AG04450 (cell line): Measurements from ENCODE around the gene OR2T11. TPM values are rescaled to one million over a fixed set of nuclear protein-coding genes. Genes with fewer than 3 reads are reported as not detected.
"Not testable (repeated sequence)": the region's sequence is repeated elsewhere in the genome, so short reads cannot be mapped to it uniquely, and the experiment has no call there.

Experiments used
- CTCF ChIA-PET: fragments of 300-600, 350-600 bp; formaldehyde crosslinking; extraction: SDS; loops from one replicate; lab custom pipeline; 2022; ENCODE audit warnings: antibody characterized with exemption, inconsistent platforms; lab: Charles Lee
- POLR2A ChIA-PET: fragments of 350-600 bp; formaldehyde crosslinking; extraction: SDS; loops from one replicate; lab custom pipeline; 2021; ENCODE audit warnings: antibody characterized with exemption, inconsistent platforms; lab: Yijun Ruan, JAX
- DNase-seq: peaks from one replicate; pipeline ENCODE4 v3.0.0-alpha.2; 2011; ENCODE audit warnings: low read depth, low spot score
- H3K27ac ChIP-seq: one replicate; pipeline ENCODE4 v1.5.1; 2012; ENCODE audit warnings: low read depth, low read length, control low read depth
- H3K27me3 ChIP-seq: one replicate; pipeline ENCODE4 v1.6.0; 2012; ENCODE audit warnings: low read length; ENCODE audit not compliant: control insufficient read depth, insufficient read depth
- H3K4me3 ChIP-seq: 2 replicates; pipeline ENCODE4 v1.5.1; 2011; ENCODE audit warnings: mild to moderate bottlenecking, low read depth, low read length, control low read depth
- H3K9me3 ChIP-seq: 2 replicates; pipeline ENCODE4 v1.5.1; 2012; ENCODE audit warnings: low read length; ENCODE audit not compliant: control insufficient read depth, insufficient read depth
- CTCF ChIP-seq: IDR thresholded peaks from 2 replicates; pipeline ENCODE4 v1.5.1; 2011; ENCODE audit warnings: low read depth, low read length, control low read depth, inconsistent platforms
- polyA plus RNA-seq: library from polyadenylated mRNA; depleted of rRNA; stranded (reverse); fragments of >200 nt; gene quantifications from 2 replicates; pipeline ENCODE4 v1.2.3, GENCODE V29; 2011; rRNA removed
- small RNA-seq: library from RNA; depleted of rRNA; stranded (forward); fragments of <200 nt; gene quantifications from one replicate; pipeline ENCODE3, GENCODE V24; 2012; ENCODE audit warnings: low read depth; ENCODE audit not compliant: insufficient read length

Gene OR2T11
- polyA plus RNA-seq, 1 experiment: not detected

GRCh38 chr1:248589334-248589733 is 45.6 kb downstream of the OR2T11 start:
- CTCF ChIA-PET: no interaction called here
- no peak for TF ChIP-seq CTCF
- peaks cover 6% of the 10 kb centered on the region for H3K9me3 ChIP-seq
- POLR2A ChIA-PET: no interaction called here
- no peak overlapping the region for H3K4me3 ChIP-seq
- no peaks in the 10 kb centered on the region for H3K27me3 ChIP-seq
- DNase-seq: no peak
- no peak overlapping the region for H3K27ac ChIP-seq

- ChIA-PET POLR2A (no interaction called here), CTCF (no interaction called here)
- no peak for TF ChIP-seq CTCF
- H3K4me3 ChIP-seq: no peak overlapping the region
- peaks cover 3% of the 10 kb centered on the region; the same call in 1 of the 2 replicates for H3K9me3 ChIP-seq
- no peak overlapping the region for H3K27ac ChIP-seq
- H3K27me3 ChIP-seq: no peaks in the 10 kb centered on the region
- DNase-seq: no peak
Measured at GRCh38 chr1:248585266-248585665, 49.6 kb downstream of the OR2T11 start.

DNA sequence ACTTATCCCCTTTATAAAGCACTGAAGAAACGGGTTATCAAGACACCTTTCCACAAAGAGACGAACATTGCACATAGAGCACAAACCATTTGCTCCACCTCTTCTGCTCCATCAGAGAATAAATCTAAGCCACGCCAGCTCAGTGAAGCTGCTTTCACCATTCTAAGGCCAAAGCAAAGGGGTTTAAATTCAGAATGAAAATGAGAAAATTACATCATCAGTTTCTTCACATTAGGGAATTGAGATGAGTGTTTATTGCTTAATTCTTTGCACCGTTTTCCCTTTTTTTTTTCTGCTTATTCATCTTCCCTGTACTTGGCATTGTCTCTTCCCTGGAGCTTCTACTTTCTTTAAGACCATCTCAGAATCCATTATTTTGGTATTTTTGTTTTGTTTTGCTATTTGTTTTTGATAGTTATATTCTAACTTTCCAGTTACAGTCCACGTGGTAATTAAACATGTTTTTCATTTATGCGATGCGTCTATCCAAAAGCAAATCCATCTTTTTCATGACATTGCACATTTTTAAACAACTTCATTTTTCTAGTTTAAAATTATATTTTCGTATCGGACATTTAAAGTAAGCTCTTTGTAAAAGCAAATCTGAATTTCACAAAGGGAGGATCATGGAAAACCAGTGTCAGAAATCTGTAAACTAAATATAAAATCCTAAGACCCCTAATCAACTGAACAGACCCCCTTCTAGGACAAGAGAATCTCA is 58.5 kb downstream of the OR2T11 start:
- CTCF ChIA-PET: no interaction called here
- no peak for DNase-seq

GRCh38 chr1:248574657-248575056 is 60.2 kb downstream of the OR2T11 start, which contains the start of gene OR2T34:
TSS of gene OR2T34 (minus strand) at chr1:248574757. CDS start at chr1:248574757, 0 bp downstream.
- H3K4me3 ChIP-seq, CTCF ChIA-PET, H3K9me3 ChIP-seq, POLR2A ChIA-PET, DNase-seq, H3K27ac ChIP-seq, H3K27me3 ChIP-seq: not testable (repeated sequence)

More for the DNA sequence above, 58.5 kb downstream of the OR2T11 start:
- Histone ChIP-seq H3K27ac (no peak overlapping the region), H3K27me3 (no peaks in the 10 kb centered on the region), H3K4me3 (no peak overlapping the region), H3K9me3 (no peaks in the 10 kb centered on the region)
- POLR2A ChIA-PET: no interaction called here
- no peak for TF ChIP-seq CTCF

DNA sequence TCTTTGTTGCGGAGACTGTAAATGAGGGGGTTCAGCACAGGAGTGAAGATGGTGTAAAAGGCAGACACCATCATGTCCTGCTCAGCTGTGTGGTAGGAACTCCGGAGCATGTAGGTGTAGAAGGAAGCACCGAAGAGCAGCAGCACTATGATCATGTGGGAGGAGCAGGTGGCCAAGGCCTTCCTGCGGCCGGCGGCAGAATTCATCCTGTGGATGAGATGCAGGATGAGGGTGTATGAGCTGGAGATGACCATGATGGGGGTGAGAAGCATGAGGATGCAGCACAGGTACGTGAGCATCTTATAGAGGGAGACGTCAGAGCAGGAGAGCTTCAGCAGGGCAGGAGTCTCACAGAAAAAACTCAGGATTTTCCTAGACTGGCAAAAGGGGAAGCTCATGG is 61.0 kb downstream of the OR2T11 start:
- H3K4me3 ChIP-seq, POLR2A ChIA-PET: not testable (repeated sequence)

More for the DNA sequence above, 61.0 kb downstream of the OR2T11 start:
- H3K27ac ChIP-seq, DNase-seq, H3K9me3 ChIP-seq, CTCF ChIA-PET, H3K27me3 ChIP-seq: not testable (repeated sequence)

Small RNA genes within 50 kb of the gene (small RNA-seq; reads per million reads assigned to genes)
- gene RF00019: not detected

Other genes with a start within 250 kb of the OR2T11 start
- not detected in 2 replicates for gene OR2T1, start 232.0 kb downstream of the OR2T11 start, polyA plus RNA-seq
- gene OR2T2, start 189.5 kb downstream of the OR2T11 start, polyA plus RNA-seq: not detected in 2 replicates
- gene OR2T3, start 161.7 kb downstream of the OR2T11 start, polyA plus RNA-seq: not detected in 2 replicates
- not detected in 2 replicates for gene OR2T5, start 146.5 kb downstream of the OR2T11 start, polyA plus RNA-seq
- not detected in 2 replicates for gene OR2G6, start 127.0 kb downstream of the OR2T11 start, polyA plus RNA-seq
- gene OR2T29, start 72.3 kb downstream of the OR2T11 start, polyA plus RNA-seq: not detected in 2 replicates
- not detected in 2 replicates for gene OR2T34, start 60.3 kb downstream of the OR2T11 start, polyA plus RNA-seq
- not detected in 2 replicates for gene OR2T10, start 37.4 kb downstream of the OR2T11 start, polyA plus RNA-seq
- gene OR2T35, start 10.2 kb upstream of the OR2T11 start, polyA plus RNA-seq: not detected in 2 replicates
- gene OR2T27, start 20.4 kb upstream of the OR2T11 start, polyA plus RNA-seq: not detected in 2 replicates
- gene OR14I1, start 67.7 kb upstream of the OR2T11 start, polyA plus RNA-seq: not detected in 2 replicates
- not detected in 2 replicates for gene LYPD8, start 120.7 kb upstream of the OR2T11 start, polyA plus RNA-seq
- gene SH3BP5L, start 190.8 kb upstream of the OR2T11 start, polyA plus RNA-seq: 15.3 and 16.6 TPM in 2 replicates
- 9.1 and 10.9 TPM in 2 replicates for gene ZNF672, start 203.1 kb upstream of the OR2T11 start, polyA plus RNA-seq
- 12.7 and 14.6 TPM in 2 replicates for gene ZNF692, start 224.0 kb upstream of the OR2T11 start, polyA plus RNA-seq